Measurements from ENCODE around the gene FOXC1. TPM values are rescaled to one million over a fixed set of nuclear protein-coding genes. Genes with fewer than 3 reads are reported as not detected.

Gene FOXC1
- total and polyA plus RNA-seq, 4 donors: 0.08 to 0.33 (median 0.14) TPM

GRCh38 chr6:1616701-1617463 is 7.2 kb downstream of the FOXC1 start:
- 73% methylated on average over 11 of the region's 11 CpGs for WGBS
- H3K4me1 ChIP-seq (ENCODE audit: control insufficient read depth in 4 of 4, insufficient read depth in 4 of 4, low read length in 3 of 4): peaks cover 9 to 20% (median 14%) of the 10 kb centered on the region in 4 donors
- peaks cover 0 to 7% (median 1%) of the 10 kb centered on the region in 4 donors for H3K9me3 ChIP-seq (ENCODE audit: control insufficient read depth in 4 of 4, low read length in 3 of 4)
- peaks cover 2 to 37% (median 5%) of the 10 kb centered on the region in 4 donors for H3K27me3 ChIP-seq (ENCODE audit: control insufficient read depth in 4 of 4, insufficient read depth in 4 of 4, low read length in 3 of 4)
- TF ChIP-seq MAX (IDR thresholded peaks at IDR 0.05): no peak
- no peak for TF ChIP-seq HNF4G (IDR thresholded peaks at IDR 0.05)
- TF ChIP-seq REST (IDR thresholded peaks at IDR 0.05): no peak
- TF ChIP-seq TAF1 (conservative IDR thresholded peaks at IDR 0.05): no peak
- no peak for TF ChIP-seq RXRA (IDR thresholded peaks at IDR 0.05)
- no peak for TF ChIP-seq EGR1 (IDR thresholded peaks at IDR 0.05; ENCODE audit: low read depth in 2 of 2)
- TF ChIP-seq FOXA1 (IDR thresholded peaks at IDR 0.05): no peak
- TF ChIP-seq NR2F2 (IDR thresholded peaks at IDR 0.05): no peak
- TF ChIP-seq ATF3 (IDR thresholded peaks at IDR 0.05): no peak
- TF ChIP-seq ZBTB33 (IDR thresholded peaks at IDR 0.05): no peak
- TF ChIP-seq CTCF (IDR thresholded peaks at IDR 0.05; ENCODE audit: low read depth, low read length, missing input control): no peak
- no peak for TF ChIP-seq JUND (IDR thresholded peaks at IDR 0.05)
- no peak for TF ChIP-seq RAD21 (IDR thresholded peaks at IDR 0.05)
- no peak for TF ChIP-seq FOXA2 (IDR thresholded peaks at IDR 0.05)
- no peak for TF ChIP-seq HNF4A (conservative IDR thresholded peaks at IDR 0.05)
- no peak for TF ChIP-seq YY1 (IDR thresholded peaks at IDR 0.05)
- no peak for TF ChIP-seq SP1 (IDR thresholded peaks at IDR 0.05)
- no peak for TF ChIP-seq GABPA (IDR thresholded peaks at IDR 0.05 in 1 of 2, conservative IDR thresholded peaks at IDR 0.05 in 1 of 2)
- no peak overlapping the region for H3K27ac ChIP-seq (ENCODE audit: low read depth in 1 of 2, low read length in 2 of 2)
- no peak for DNase-seq (ENCODE audit: low spot score)
- H3K4me3 ChIP-seq (ENCODE audit: low read depth in 1 of 3, low read length in 3 of 3): no peak overlapping the region
- H3K9ac ChIP-seq (ENCODE audit: low read depth in 1 of 2, low read length in 2 of 2): no peak overlapping the region
- H3K36me3 ChIP-seq (ENCODE audit: control insufficient read depth in 4 of 4, insufficient read depth in 3 of 4, low read depth in 1 of 4, low read length in 3 of 4): no peaks in the 10 kb centered on the region
